HepG2 (cell line): Measurements from ENCODE around the gene NDUFB11. TPM values are rescaled to one million over a fixed set of nuclear protein-coding genes. Genes with fewer than 3 reads are reported as not detected.

Experiments used
- ATF1 ChIP-seq: IDR thresholded peaks from 2 replicates; pipeline ENCODE4 v1.6.1; 2016; ENCODE audit warnings: mild to moderate bottlenecking, control low read depth
- HNRNPK ChIP-seq: fragments of 200-400 bp; formaldehyde crosslinking; IDR thresholded peaks from 2 replicates; pipeline ENCODE4 v1.6.1; 2018; ENCODE audit warnings: low read length, low read depth, moderate library complexity, mild to moderate bottlenecking; ENCODE audit not compliant: poor library complexity, severe bottlenecking
- ZNF260 ChIP-seq: sonication (generic); formaldehyde crosslinking; IDR thresholded peaks from 2 replicates; pipeline ENCODE4 v1.4.0; 2020; ENCODE audit warnings: missing genetic modification reagents, low read depth, mild to moderate bottlenecking, borderline replicate concordance
- ZNF407 ChIP-seq: sonication (generic); formaldehyde crosslinking; IDR thresholded peaks from one replicate; pipeline ENCODE4 v1.5.1; 2020; ENCODE audit warnings: mild to moderate bottlenecking, missing genetic modification reagents; ENCODE audit errors: not compliant biosample characterization
- ZNF512B ChIP-seq: sonication (generic); formaldehyde crosslinking; IDR thresholded peaks from 2 replicates; pipeline ENCODE4 v1.5.1; 2020; ENCODE audit warnings: missing genetic modification reagents, mild to moderate bottlenecking, borderline replicate concordance
- ZNF556 ChIP-seq: sonication (generic); formaldehyde crosslinking; IDR thresholded peaks from 2 replicates; pipeline ENCODE4 v1.4.0; 2020; ENCODE audit warnings: mild to moderate bottlenecking, missing genetic modification reagents, borderline replicate concordance
- polyA plus RNA-seq, 8 experiments: library from polyadenylated mRNA; depleted of rRNA in 3 of 8; stranded (reverse) in 7 of 8; unstranded in 1 of 8; fragments of >200 nt; fragmentation: Illumina TruSeq in 4 of 8; extraction: Trizol in 4 of 8; gene quantifications; 2 replicates each; pipeline versions ENCODE4 v1.2.1 to v1.2.3, GENCODE V29; 2011 to 2016; ENCODE audit warnings: low read depth in 4 of 8, missing spikeins in 1 of 8, mixed read lengths in 1 of 8; ENCODE audit not compliant: insufficient read depth in 1 of 8
- total RNA-seq, 5 experiments: library from RNA; depleted of rRNA; stranded (reverse); fragments of >200 nt; fragmentation: Illumina TruSeq; extraction: Trizol; gene quantifications; 2 replicates each; pipeline ENCODE4 v1.2.3, GENCODE V29; 2016; ENCODE audit warnings: low read depth in 1 of 5
- TF ChIP-seq, protein P1 (sequence below): sonication (generic); formaldehyde crosslinking; IDR thresholded peaks from 2 replicates; pipeline ENCODE4 v1.4.0; 2020; ENCODE audit warnings: mild to moderate bottlenecking, missing genetic modification reagents
- TF ChIP-seq, protein P2 (sequence below): sonication (generic); formaldehyde crosslinking; IDR thresholded peaks from 2 replicates; pipeline ENCODE4 v1.4.0; 2020; ENCODE audit warnings: mild to moderate bottlenecking, missing genetic modification reagents

Gene NDUFB11
- total and polyA plus RNA-seq, 2 of the 13 experiments (the other 11 are each of a cell fraction or from before 2014, with no cell fraction given), result 46.6 to 100 TPM

GRCh38 chrX:47193475-47194193, 49.1 kb upstream of the NDUFB11 start, which contains the start of gene UBA1 (continued):
- TF ChIP-seq ZNF556 (CRISPR knock-in tag) (no peak), ZNF512B (CRISPR knock-in tag) (no peak), ZNF407 (CRISPR knock-in tag) (no peak), ZNF260 (no peak), ATF1 (no peak), HNRNPK (no peak)
- TF ChIP-seq, protein P1, sequence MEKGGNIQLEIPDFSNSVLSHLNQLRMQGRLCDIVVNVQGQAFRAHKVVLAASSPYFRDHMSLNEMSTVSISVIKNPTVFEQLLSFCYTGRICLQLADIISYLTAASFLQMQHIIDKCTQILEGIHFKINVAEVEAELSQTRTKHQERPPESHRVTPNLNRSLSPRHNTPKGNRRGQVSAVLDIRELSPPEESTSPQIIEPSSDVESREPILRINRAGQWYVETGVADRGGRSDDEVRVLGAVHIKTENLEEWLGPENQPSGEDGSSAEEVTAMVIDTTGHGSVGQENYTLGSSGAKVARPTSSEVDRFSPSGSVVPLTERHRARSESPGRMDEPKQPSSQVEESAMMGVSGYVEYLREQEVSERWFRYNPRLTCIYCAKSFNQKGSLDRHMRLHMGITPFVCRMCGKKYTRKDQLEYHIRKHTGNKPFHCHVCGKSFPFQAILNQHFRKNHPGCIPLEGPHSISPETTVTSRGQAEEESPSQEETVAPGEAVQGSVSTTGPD (CRISPR knock-in tag), result no peak
- TF ChIP-seq, protein P2, sequence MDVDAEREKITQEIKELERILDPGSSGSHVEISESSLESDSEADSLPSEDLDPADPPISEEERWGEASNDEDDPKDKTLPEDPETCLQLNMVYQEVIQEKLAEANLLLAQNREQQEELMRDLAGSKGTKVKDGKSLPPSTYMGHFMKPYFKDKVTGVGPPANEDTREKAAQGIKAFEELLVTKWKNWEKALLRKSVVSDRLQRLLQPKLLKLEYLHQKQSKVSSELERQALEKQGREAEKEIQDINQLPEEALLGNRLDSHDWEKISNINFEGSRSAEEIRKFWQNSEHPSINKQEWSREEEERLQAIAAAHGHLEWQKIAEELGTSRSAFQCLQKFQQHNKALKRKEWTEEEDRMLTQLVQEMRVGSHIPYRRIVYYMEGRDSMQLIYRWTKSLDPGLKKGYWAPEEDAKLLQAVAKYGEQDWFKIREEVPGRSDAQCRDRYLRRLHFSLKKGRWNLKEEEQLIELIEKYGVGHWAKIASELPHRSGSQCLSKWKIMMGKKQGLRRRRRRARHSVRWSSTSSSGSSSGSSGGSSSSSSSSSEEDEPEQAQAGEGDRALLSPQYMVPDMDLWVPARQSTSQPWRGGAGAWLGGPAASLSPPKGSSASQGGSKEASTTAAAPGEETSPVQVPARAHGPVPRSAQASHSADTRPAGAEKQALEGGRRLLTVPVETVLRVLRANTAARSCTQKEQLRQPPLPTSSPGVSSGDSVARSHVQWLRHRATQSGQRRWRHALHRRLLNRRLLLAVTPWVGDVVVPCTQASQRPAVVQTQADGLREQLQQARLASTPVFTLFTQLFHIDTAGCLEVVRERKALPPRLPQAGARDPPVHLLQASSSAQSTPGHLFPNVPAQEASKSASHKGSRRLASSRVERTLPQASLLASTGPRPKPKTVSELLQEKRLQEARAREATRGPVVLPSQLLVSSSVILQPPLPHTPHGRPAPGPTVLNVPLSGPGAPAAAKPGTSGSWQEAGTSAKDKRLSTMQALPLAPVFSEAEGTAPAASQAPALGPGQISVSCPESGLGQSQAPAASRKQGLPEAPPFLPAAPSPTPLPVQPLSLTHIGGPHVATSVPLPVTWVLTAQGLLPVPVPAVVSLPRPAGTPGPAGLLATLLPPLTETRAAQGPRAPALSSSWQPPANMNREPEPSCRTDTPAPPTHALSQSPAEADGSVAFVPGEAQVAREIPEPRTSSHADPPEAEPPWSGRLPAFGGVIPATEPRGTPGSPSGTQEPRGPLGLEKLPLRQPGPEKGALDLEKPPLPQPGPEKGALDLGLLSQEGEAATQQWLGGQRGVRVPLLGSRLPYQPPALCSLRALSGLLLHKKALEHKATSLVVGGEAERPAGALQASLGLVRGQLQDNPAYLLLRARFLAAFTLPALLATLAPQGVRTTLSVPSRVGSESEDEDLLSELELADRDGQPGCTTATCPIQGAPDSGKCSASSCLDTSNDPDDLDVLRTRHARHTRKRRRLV (CRISPR knock-in tag), result no peak
